LNCaP clone FGC (cell line): ENCODE data around the gene IL20RA.
"Not testable (repeated sequence)": the region's sequence is repeated elsewhere in the genome, so short reads cannot be mapped to it uniquely, and the experiment has no call there.

ENCODE experiments used
- DNase-seq: peaks from one replicate; pipeline ENCODE4 v3.0.0-alpha.2; 2011; ENCODE audit warnings: low read depth
- H3K4me3 ChIP-seq: 2 replicates; pipeline ENCODE4 v1.5.1; 2011; ENCODE audit warnings: mild to moderate bottlenecking, low read depth, low read length, control low read depth
- TF ChIP-seq, protein P1 (sequence below): IDR thresholded peaks from 2 replicates; pipeline ENCODE4 v1.5.1; 2012; ENCODE audit warnings: mild to moderate bottlenecking; ENCODE audit not compliant: control insufficient read depth, insufficient read depth; ENCODE audit errors: extremely low read depth

The IL20RA gene

DNA sequence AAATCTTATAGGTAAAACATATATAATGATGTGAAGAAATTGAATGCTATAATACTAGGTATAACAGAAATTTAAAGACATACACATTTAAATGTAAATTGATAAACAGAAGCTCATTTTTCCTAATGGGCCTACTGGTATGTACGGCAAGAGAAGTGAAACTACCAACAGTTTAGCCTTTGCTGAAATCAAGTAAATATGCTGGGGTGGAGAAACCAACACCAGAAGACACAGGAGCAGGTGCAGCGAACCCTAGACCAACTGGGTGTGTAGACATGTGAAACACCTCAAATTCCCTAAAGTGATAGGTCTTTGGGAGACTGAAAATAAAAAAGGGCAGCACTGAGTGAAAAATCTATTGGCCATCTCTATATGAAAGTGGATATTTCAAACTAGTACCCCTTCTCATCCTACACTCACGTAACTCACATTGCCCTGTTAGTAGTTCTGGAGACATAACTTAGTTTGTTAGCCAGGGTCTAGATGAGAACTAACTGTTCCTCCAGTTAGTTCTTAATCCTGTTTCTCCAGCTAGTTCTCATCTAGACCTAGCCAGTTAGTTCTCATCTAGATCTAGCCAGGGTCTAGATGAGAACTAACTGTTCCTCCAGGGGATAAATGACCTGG is 69.6 kb downstream of the IL20RA start:
- DNase-seq: no peak
- TF ChIP-seq, protein P1, sequence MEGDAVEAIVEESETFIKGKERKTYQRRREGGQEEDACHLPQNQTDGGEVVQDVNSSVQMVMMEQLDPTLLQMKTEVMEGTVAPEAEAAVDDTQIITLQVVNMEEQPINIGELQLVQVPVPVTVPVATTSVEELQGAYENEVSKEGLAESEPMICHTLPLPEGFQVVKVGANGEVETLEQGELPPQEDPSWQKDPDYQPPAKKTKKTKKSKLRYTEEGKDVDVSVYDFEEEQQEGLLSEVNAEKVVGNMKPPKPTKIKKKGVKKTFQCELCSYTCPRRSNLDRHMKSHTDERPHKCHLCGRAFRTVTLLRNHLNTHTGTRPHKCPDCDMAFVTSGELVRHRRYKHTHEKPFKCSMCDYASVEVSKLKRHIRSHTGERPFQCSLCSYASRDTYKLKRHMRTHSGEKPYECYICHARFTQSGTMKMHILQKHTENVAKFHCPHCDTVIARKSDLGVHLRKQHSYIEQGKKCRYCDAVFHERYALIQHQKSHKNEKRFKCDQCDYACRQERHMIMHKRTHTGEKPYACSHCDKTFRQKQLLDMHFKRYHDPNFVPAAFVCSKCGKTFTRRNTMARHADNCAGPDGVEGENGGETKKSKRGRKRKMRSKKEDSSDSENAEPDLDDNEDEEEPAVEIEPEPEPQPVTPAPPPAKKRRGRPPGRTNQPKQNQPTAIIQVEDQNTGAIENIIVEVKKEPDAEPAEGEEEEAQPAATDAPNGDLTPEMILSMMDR: no peak
- no peak overlapping the region for H3K4me3 ChIP-seq

DNA sequence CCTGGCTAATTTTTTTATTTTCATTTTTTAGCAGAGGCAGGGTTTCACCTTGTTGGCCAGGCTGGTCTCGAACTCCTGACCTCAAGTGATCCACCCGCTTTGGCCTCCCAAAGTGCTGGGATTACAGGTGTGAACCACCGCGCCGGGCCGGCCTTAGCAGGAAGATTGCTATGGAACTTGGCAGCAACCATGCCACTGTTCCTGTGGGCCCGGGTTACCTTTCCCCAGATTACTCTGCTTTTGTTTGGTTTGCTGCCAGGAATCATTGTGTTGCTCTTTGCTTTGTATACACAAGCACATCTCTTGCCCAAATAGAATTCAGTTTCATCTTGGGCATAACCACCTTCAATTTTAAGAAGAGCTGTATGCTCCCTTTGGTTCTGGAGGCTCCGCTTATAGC is 71.0 kb downstream of the IL20RA start:
- not testable (repeated sequence) for DNase-seq, H3K4me3 ChIP-seq

DNA sequence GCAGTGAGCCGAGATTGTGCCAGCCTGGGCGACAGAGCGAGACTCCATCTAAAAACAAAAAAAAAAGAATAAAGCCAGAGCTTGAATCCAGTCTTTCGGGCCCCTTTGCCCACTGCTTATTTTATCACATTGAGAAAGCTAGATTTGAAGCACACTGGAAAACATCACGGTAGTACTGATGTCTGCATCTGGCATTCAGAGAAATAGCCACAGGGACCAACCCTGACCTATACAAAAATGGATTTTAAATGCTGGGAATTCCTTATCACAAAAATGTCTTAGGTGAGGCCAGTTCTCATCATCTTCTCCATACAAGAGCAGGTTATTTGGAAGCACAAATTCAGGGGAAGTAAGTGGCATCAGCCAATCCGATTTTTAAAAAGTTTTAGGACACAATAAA is 73.2 kb downstream of the IL20RA start:
- TF ChIP-seq, protein P1: no peak
- no peak overlapping the region for H3K4me3 ChIP-seq
- no peak for DNase-seq

DNA sequence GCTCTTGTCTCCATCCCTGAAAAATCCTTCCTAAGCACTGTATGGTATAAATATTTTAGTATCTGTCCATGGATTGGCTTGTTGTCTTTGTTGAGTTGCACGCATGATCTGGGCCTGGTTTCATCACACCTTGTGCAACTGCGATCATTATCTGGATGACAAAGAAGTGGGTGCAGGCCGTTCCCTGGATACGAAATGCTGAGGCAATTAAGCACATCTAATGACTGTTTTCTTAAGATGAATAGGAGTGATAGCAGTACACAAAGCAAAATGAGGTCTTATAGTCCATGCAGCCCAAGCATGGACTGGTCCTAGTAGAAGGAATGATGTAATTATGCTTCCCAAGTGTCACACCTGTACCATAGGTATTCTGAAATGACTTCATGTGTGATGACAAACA is 74.8 kb downstream of the IL20RA start:
- TF ChIP-seq, protein P1: no peak
- no peak for DNase-seq
- H3K4me3 ChIP-seq: no peak overlapping the region

DNA sequence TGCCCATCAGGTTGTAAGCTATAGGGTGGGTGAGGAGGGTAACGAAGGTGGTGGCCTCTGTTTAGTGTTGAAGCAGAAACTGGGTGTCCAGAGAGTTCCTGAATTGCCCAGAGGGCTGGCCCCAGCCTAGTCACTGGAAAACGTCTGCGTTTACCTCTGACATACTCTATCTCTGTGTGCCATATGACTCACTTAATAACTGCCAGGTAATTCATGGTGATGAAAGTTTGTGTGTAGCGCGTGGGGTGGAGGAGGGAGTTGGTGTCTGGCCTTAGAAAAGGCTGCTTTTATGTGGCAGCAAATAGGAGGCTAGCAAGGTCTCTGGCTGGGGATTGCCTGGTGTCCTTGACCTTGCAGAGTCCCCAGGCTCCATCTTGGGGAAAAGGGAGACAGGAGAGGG is 75.3 kb downstream of the IL20RA start:
- DNase-seq: no peak
- no peak overlapping the region for H3K4me3 ChIP-seq
- TF ChIP-seq, protein P1: no peak

DNA sequence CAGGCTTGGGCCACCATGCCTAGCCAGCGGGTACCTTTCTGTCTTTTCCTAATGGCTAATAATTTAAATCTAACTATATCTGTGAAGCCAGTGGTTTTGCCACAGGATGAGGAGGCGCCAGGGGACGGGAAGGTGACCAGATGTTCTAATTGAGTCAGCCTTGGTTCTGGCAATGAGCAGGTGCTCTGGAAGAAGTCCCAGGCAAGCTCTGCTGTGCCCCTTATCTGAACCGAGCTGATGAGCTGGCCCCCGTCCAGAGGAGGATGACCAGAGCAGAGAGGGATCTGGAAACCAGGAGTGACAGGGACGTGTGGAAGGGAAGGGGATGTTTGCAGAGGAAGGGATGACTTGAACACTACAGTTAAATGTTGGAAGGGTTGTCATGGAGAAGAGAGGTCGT is 75.9 kb downstream of the IL20RA start:
- H3K4me3 ChIP-seq: no peak overlapping the region
- TF ChIP-seq, protein P1: no peak
- no peak for DNase-seq

DNA sequence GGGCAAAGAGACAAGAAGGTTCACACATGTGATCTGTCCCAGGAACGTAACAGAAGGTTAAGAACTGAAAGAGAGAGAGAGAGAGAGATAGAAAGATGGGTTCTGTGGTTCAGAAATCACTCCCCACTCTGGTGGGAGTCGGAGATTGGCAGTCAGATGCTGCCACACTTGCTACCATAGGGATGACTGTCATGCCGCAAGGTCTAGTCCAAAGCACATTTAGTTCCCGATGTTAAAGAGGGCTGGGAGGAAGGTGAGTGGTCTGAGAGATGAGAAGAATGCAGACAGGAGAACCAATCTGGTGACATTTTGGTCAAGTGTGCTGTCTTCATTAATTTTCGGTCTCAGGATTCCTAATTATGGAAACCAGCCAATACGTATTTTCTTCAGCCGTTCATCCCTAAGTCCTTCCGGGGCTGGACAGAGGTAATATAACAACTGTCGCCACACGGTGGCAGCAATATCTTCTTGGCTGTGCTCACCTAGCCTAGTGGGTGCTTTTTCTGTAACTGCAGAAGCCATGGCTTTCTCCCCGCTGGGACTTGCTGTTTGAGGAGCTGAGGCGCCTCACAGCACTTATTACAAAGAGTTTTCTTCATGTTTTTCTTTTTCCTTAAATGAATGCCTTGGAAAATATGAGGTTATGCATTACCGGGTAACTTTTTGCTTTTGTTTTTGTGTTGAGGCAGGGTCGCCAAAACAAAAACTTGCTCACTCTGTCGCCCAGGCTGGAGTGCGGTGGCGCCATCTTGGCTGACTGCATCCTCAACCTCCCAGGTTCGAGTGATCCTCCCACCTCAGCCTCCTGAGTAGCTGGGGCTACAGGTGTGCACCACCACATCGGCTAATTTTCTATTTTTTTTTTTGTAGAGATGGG is 76.7 kb downstream of the IL20RA start:
- no peak overlapping the region for H3K4me3 ChIP-seq

More for the DNA sequence above, 76.7 kb downstream of the IL20RA start:
- TF ChIP-seq, protein P1: peak; percentile 81
- peak; percentile 62 for DNase-seq
